Muscle layer of colon (tissue), 2 donors: Measurements from ENCODE around the gene GAD1.

Source experiments
- H3K27ac ChIP-seq: one replicate; pipeline ENCODE4 v1.7.0; 2013; ENCODE audit warnings: low read depth, mild to moderate bottlenecking, low read length, moderate library complexity
- H3K27me3 ChIP-seq, 2 donors: one replicate each; pipeline ENCODE4 v1.7.0; 2013; ENCODE audit warnings: low read length in 2 of 2, mild to moderate bottlenecking in 2 of 2; ENCODE audit not compliant: insufficient read depth in 2 of 2, control insufficient read depth in 1 of 2
- H3K36me3 ChIP-seq: one replicate; pipeline ENCODE4 v1.7.0; 2013; ENCODE audit warnings: mild to moderate bottlenecking, low read length; ENCODE audit not compliant: insufficient read depth
- H3K4me1 ChIP-seq: one replicate; pipeline ENCODE4 v1.7.0; 2013; ENCODE audit warnings: mild to moderate bottlenecking, low read length; ENCODE audit not compliant: insufficient read depth
- H3K4me3 ChIP-seq, 2 donors: one replicate each; pipeline ENCODE4 v1.7.0; 2013; ENCODE audit warnings: low read length in 2 of 2, low read depth in 1 of 2, mild to moderate bottlenecking in 1 of 2, moderate library complexity in 1 of 2
- H3K9ac ChIP-seq: one replicate; pipeline ENCODE4 v1.7.0; 2013; ENCODE audit warnings: low read length
- H3K9me3 ChIP-seq: one replicate; pipeline ENCODE4 v1.7.0; 2013; ENCODE audit warnings: mild to moderate bottlenecking, low read length
- donor health status: abdominal sarcoma.
- donor health status: Adenocarcinoma of cecum.

The GAD1 gene

DNA sequence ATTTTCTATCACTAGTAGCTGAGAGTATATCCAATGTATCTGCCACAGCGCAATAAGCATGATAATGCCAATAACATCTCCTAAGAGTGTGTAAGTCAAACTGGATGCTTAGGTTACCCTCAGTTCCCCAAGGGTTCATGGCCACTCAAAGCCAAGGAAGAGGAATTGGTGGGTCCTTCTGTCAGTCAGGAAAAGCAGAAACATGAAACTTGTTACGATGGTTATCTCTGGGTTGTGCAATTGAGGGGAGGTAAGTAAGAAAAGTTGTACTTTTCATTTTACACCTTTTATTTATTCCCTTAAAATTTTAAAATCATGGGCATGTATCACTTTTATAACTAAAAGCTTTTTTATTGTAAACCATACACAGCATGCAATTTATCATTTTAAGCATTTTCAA, 10.1 kb upstream of the GAD1 start:
- H3K9ac ChIP-seq: no peak overlapping the region
- no peaks in the 10 kb centered on the region for H3K27me3 ChIP-seq
- H3K9me3 ChIP-seq: no peaks in the 10 kb centered on the region
- H3K4me1 ChIP-seq: no peaks in the 10 kb centered on the region
- no peak overlapping the region for H3K4me3 ChIP-seq
- no peaks in the 10 kb centered on the region for H3K36me3 ChIP-seq
- no peak overlapping the region for H3K27ac ChIP-seq

DNA sequence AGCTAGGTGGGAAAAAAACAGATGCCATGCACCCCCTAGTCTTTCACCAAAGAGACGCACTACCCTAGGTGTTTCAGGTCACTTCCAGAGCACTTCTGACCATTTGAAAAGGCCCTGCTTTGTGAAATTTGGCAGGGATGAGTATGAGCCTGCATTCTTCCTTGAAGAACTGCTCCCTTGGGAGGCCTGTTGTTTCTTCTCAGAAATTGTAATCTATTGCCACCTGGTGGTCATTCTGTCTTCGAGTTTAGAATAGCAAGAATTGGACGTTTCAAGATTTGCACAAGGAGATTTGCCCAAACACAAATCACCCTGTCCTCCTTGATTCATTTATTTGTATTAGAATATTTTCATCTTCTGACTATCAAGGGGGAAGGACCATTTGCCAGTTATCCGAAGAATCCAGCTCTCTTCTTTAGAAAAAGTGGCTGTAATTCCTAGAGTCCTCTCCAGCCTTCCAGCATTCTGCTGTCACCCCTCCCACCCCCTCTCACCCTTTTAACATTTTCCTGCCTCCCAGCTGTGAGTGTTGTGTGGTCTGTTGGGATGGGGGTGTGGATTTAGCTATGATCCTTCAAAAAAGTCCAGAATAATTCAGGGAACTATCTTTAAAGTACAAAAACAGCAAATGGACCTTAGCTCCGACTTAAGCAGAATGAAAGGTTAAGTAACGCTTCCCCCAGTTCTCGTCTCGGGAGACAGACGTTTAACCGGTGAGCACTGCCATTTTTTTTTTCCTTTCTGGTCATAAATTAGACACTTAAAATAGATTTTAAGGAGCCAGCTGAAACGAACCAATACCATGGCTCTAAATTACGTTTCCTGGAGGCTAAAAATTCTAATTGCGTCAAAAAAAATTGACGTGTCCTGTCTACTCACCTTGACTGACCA, 3.7 kb upstream of the GAD1 start:
- Histone ChIP-seq H3K4me1 (peaks cover 24% of the 10 kb centered on the region), H3K9ac (no peak overlapping the region), H3K27me3 (peaks cover 47 to 51% of the 10 kb centered on the region in 2 donors), H3K9me3 (no peaks in the 10 kb centered on the region), H3K4me3 (no peak overlapping the region), H3K36me3 (no peaks in the 10 kb centered on the region), H3K27ac (no peak overlapping the region)

DNA sequence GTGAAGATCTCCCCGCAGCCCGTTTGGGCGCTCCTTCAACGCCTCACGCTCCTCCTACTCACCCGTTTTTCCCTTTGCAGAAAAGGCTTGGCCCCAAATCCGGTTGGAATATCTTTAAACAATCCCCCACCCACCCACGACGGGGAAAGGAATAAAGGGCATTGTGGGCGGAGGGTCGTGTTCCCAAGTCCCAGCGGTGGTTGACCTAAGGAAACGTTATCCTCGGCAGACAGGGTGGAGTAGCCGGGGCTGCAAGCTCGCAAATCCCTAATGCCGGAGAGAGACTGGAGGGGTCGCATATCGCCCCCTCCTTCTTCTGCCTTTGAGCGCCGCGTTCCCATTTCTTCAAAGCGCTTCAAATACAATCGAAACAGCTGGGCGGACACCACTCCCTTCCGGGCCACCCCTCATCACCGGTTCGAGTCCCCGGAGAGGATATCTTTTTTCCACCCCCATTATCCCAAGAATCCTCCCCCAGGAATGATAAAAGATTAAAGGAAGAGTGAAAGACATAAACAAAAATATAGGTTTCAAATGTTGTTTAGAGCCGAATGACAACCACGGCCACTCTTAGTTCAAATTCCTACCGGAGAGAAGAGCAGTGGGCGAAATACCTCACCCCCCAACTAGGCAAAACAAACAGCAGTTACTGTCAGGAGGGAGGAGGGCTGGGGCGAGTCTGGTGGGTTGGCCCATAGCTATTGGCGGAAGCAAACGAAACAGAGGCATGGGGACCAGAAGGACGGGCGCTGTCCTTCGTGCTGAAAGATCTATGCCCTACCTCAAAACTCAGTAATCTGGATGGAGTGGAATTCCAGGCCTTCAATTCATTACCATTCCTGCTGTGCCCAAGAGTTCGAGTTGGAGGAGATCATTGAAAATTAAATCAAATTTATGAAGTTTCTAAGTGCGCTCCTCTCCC, 2.8 kb upstream of the GAD1 start:
- Histone ChIP-seq H3K4me1 (peaks cover 29% of the 10 kb centered on the region), H3K4me3 (no peak overlapping the region), H3K27ac (no peak overlapping the region), H3K36me3 (no peaks in the 10 kb centered on the region), H3K9me3 (no peaks in the 10 kb centered on the region), H3K9ac (no peak overlapping the region), H3K27me3 (peaks cover 54 to 61% of the 10 kb centered on the region in 2 donors)

DNA sequence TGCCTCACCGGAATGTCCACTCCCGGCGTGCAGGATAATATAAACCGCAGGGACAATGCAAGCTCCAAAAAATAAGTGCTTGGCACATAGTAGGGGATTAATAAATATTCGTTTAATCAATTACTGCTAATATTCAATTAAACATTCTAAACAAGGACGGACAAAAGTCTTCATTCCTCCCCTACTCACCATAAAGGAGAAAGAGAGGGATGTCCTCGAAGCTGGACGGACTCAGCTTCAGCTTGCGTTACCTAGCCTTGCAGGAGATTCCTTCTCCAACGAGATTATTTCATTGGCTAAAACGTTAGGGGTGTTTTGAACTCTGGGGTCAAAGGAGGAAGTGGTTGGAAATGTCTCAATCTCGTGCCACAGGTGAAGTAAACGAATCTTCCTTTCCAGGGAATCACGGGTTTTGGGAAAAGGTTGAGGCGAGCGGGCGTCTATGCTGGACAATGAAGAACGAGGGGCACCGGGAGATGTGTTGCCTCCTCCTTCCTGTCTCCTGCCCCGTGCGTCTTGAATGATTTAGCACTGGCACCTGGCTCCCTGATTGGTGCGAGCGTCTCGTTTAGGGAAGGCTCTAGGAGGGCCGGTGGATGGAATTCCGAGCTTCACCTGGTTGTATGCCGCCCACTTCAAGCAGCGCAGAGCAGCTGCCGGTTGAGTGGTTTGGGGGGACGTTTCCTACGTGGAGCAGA, 2.0 kb upstream of the GAD1 start:
- peaks cover 30% of the 10 kb centered on the region for H3K4me1 ChIP-seq
- peak overlapping the region in 1 of 2 donors; percentile 51 for H3K4me3 ChIP-seq
- H3K9ac ChIP-seq: no peak overlapping the region
- no peaks in the 10 kb centered on the region for H3K36me3 ChIP-seq
- no peaks in the 10 kb centered on the region for H3K9me3 ChIP-seq
- H3K27ac ChIP-seq: no peak overlapping the region
- peaks cover 62 to 69% of the 10 kb centered on the region in 2 donors for H3K27me3 ChIP-seq

- peaks cover 37% of the 10 kb centered on the region for H3K4me1 ChIP-seq
- H3K36me3 ChIP-seq: no peaks in the 10 kb centered on the region
- H3K4me3 ChIP-seq: peak overlapping the region in 1 of 2 donors; percentile 51
- H3K27ac ChIP-seq: no peak overlapping the region
- H3K9ac ChIP-seq: no peak overlapping the region
- H3K9me3 ChIP-seq: no peaks in the 10 kb centered on the region
- peaks cover 68 to 75% of the 10 kb centered on the region in 2 donors for H3K27me3 ChIP-seq
These were observed 1.4 kb upstream of the GAD1 start for GRCh38 chr2:170815311-170815710.

GRCh38 chr2:170815746-170816503, 762 bp upstream of the GAD1 start:
- Histone ChIP-seq H3K27ac (no peak overlapping the region), H3K9ac (no peak overlapping the region), H3K36me3 (no peaks in the 10 kb centered on the region), H3K27me3 (peaks cover 74 to 81% of the 10 kb centered on the region in 2 donors), H3K4me1 (peaks cover 43% of the 10 kb centered on the region), H3K9me3 (no peaks in the 10 kb centered on the region), H3K4me3 (peak overlapping the region; percentile 25 to 51)

DNA sequence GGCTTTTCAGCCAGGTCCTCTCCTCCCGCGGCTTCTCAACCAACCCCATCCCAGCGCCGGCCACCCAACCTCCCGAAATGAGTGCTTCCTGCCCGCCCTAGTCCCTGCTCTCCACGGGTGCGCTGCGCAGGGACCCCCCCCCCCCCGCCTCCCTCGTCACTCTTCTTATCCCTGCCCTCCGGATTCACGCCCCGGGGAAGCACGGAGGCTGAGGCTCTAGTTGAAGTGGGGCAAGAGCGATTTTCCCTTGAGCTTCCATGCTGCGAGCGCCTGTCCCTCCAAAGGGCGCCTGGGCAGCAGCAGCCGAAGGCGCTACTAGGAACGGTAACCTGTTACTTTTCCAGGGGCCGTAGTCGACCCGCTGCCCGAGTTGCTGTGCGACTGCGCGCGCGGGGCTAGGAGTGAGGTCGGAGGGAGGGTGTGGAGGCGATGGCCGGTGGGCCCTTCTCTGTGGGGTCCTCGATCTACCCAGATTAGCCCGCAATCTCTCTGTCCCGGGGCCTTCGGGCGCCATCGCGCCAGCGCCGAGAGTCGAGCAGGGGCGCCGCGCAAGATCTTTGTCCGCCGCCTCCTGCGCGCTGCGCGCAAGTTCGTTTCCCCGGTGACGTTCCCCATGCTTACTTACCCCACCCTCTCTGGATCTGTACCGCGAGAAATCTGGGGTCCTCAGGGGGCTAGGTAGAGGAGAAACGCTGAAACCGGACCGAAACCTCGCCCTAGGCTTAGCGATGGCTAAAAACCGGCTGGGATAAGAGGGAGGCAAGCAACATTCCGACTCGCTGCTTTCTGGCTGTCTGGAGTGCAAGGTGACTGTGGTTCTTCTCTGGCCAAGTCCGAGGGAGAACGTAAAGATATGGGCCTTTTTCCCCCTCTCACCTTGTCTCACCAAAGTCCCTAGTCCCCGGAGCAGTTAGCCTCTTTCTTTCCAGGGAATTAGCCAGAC, 677 bp downstream of the GAD1 start:
- no peaks in the 10 kb centered on the region for H3K36me3 ChIP-seq
- no peaks in the 10 kb centered on the region for H3K9me3 ChIP-seq
- H3K27ac ChIP-seq: no peak overlapping the region
- peak overlapping the region; percentile 41 to 51 for H3K4me3 ChIP-seq
- no peak overlapping the region for H3K9ac ChIP-seq
- peaks cover 88 to 96% of the 10 kb centered on the region in 2 donors for H3K27me3 ChIP-seq
- peaks cover 57% of the 10 kb centered on the region for H3K4me1 ChIP-seq

DNA sequence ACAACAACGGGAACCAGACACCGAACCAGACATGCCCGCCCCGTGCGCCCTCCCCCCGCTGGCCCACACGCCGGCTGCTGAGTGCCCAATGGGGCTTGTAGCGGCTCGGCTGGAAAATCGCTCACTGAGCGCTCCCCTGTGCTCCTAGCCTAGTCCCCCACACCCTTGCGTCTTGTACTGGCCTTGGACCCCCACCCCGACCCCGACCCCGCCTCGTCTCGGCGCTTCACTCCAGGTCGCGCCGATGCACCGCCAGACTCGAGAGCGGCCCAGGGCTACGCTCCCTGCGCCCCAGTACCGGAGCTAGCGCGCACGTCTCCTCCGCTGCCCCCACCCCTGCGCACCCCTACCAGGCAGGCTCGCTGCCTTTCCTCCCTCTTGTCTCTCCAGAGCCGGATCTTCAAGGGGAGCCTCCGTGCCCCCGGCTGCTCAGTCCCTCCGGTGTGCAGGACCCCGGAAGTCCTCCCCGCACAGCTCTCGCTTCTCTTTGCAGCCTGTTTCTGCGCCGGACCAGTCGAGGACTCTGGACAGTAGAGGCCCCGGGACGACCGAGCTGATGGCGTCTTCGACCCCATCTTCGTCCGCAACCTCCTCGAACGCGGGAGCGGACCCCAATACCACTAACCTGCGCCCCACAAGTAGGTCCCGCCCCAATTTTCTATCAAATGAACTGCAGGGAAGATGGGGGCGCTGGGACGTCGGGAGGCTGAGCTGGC, 1.5 kb downstream of the GAD1 start:
- H3K9me3 ChIP-seq: no peaks in the 10 kb centered on the region
- no peaks in the 10 kb centered on the region for H3K36me3 ChIP-seq
- H3K27ac ChIP-seq: no peak overlapping the region
- H3K4me3 ChIP-seq: peak overlapping the region in 1 of 2 donors; percentile 51
- peaks cover 61% of the 10 kb centered on the region for H3K4me1 ChIP-seq
- peaks cover 91 to 100% of the 10 kb centered on the region in 2 donors for H3K27me3 ChIP-seq
- no peak overlapping the region for H3K9ac ChIP-seq

GRCh38 chr2:170818752-170819470, 2.2 kb downstream of the GAD1 start:
- Histone ChIP-seq H3K36me3 (no peaks in the 10 kb centered on the region), H3K4me3 (no peak overlapping the region), H3K9ac (no peak overlapping the region), H3K27ac (no peak overlapping the region), H3K9me3 (no peaks in the 10 kb centered on the region), H3K27me3 (peaks cover 86 to 100% of the 10 kb centered on the region in 2 donors), H3K4me1 (peaks cover 61% of the 10 kb centered on the region)
